Breast epithelium (tissue), 4 donors: ENCODE results near the gene EFR3B. TPM values are rescaled to one million over a fixed set of nuclear protein-coding genes. Genes with fewer than 3 reads are reported as not detected.
"Not testable (repeated sequence)": the region's sequence is repeated elsewhere in the genome, so short reads cannot be mapped to it uniquely, and the experiment has no call there.

ENCODE experiments used
- DNase-seq, 2 donors: peaks; one replicate each; pipeline ENCODE4 v3.0.0-alpha.2; 2019; ENCODE audit warnings: low spot score in 2 of 2
- H3K27ac ChIP-seq, 2 donors: fragments of 200-600 bp; sonication (generic) in 1 of 2; one replicate each; pipeline ENCODE4 v1.5.1; 2016 to 2019; ENCODE audit warnings: mild to moderate bottlenecking in 1 of 2
- H3K27me3 ChIP-seq, 2 donors: fragments of 200-600 bp; sonication (generic) in 1 of 2; one replicate each; pipeline versions ENCODE4 v1.5.1 to v1.6.0; 2017 to 2019; ENCODE audit warnings: control low read depth in 1 of 2, mild to moderate bottlenecking in 1 of 2
- H3K36me3 ChIP-seq: fragments of 200-600 bp; one replicate; pipeline ENCODE4 v1.5.1; 2019
- H3K4me1 ChIP-seq, 2 donors: fragments of 200-600 bp; sonication (generic); one replicate each; pipeline ENCODE4 v1.5.1; 2016 to 2019; ENCODE audit warnings: control low read depth in 1 of 2
- H3K4me3 ChIP-seq, 3 donors: fragments of 200-600 bp; sonication (generic); 1 replicate in 2 of 3; 2 replicates in 1 of 3; pipeline ENCODE4 v1.5.1; 2016 to 2019; ENCODE audit warnings: mild to moderate bottlenecking in 3 of 3, moderate library complexity in 2 of 3
- H3K9me3 ChIP-seq, 2 donors: fragments of 200-600 bp; sonication (generic) in 1 of 2; one replicate each; pipeline ENCODE4 v1.5.1; 2016 to 2019; ENCODE audit warnings: control low read depth in 1 of 2
- CTCF ChIP-seq, 3 donors: fragments of 450-650 bp; IDR thresholded peaks; one replicate each; pipeline ENCODE4 v1.5.1; 2016 to 2017; ENCODE audit warnings: antibody characterized with exemption in 3 of 3, mild to moderate bottlenecking in 3 of 3, moderate library complexity in 3 of 3
- POLR2A ChIP-seq: fragments of 450-650 bp; IDR thresholded peaks from one replicate; pipeline ENCODE4 v1.6.1; 2016; ENCODE audit warnings: antibody characterized with exemption, mild to moderate bottlenecking, moderate library complexity
- POLR2AphosphoS5 ChIP-seq, 3 donors: sonication (generic); formaldehyde crosslinking; IDR thresholded peaks; one replicate each; pipeline ENCODE4 v1.6.1; 2017; ENCODE audit warnings: antibody characterized with exemption in 3 of 3
- intact Hi-C: fragments of 100-400 bp; cut with DNase I; formaldehyde crosslinking; loops from one replicate; pipeline ENCODE4 v1.15.1; 2023; ENCODE audit warnings: low total_unique reads
- total RNA-seq, 3 donors: library from RNA; depleted of rRNA; stranded (reverse); fragments of >200 nt; gene quantifications; one replicate each; pipeline ENCODE4 v1.1.0, GENCODE V29; 2016

EFR3B gene
- under 1 TPM; 0.16 to 0.98 (median 0.73) TPM for total RNA-seq

GRCh38 chr2:25041928-25042320 lies at the start of gene EFR3B:
EFR3B (plus strand) TSS chr2:25042076; CDS start chr2:25042313, 237 bp downstream.
- peak within 1 kb of the TSS; percentile 40 to 53 for H3K27ac ChIP-seq
- H3K27me3 ChIP-seq, result no peaks in the 10 kb centered on the region
- H3K9me3 ChIP-seq, result no peaks in the 10 kb centered on the region
- TF ChIP-seq CTCF (IDR thresholded peaks at IDR 0.05) (no peak), POLR2A (no peak), POLR2AphosphoS5 (IDR thresholded peaks at IDR 0.05) (no peak)
- H3K4me3 ChIP-seq, result peak within 1 kb of the TSS; percentile 59 to 74 (median 68)
- H3K4me1 ChIP-seq, result peaks cover 0 to 5% of the 10 kb centered on the region in 2 donors
- peak; percentile 92 to 93 for DNase-seq
- intact Hi-C loops, result no loop called here
- H3K36me3 ChIP-seq, result no peaks in the 10 kb centered on the region

- H3K4me1 ChIP-seq, result no peaks in the 10 kb centered on the region
- intact Hi-C loops, result no loop called here
- no peak for DNase-seq
- H3K27ac ChIP-seq, result no peak overlapping the region
- no peak overlapping the region for H3K4me3 ChIP-seq
- TF ChIP-seq POLR2AphosphoS5 (IDR thresholded peaks at IDR 0.05) (no peak), POLR2A (no peak), CTCF (IDR thresholded peaks at IDR 0.05) (no peak)
- H3K27me3 ChIP-seq, result no peaks in the 10 kb centered on the region
- no peaks in the 10 kb centered on the region for H3K36me3 ChIP-seq
- no peaks in the 10 kb centered on the region for H3K9me3 ChIP-seq
Measured at GRCh38 chr2:24993406-24994145, 48.3 kb upstream of the EFR3B start.

GRCh38 chr2:24994146-24994724 lies 47.6 kb upstream of the EFR3B start:
- no peak for DNase-seq
- TF ChIP-seq POLR2A, result no peak
- no peak for TF ChIP-seq POLR2AphosphoS5 (IDR thresholded peaks at IDR 0.05)
- no peak for TF ChIP-seq CTCF (IDR thresholded peaks at IDR 0.05)
- Histone ChIP-seq H3K4me3 (no peak overlapping the region), H3K27me3 (no peaks in the 10 kb centered on the region), H3K36me3 (no peaks in the 10 kb centered on the region), H3K27ac (no peak overlapping the region), H3K4me1 (no peaks in the 10 kb centered on the region), H3K9me3 (no peaks in the 10 kb centered on the region)
- intact Hi-C loops, result no loop called here

GRCh38 chr2:24999097-24999496 lies 42.8 kb upstream of the EFR3B start:
- not testable (repeated sequence) for H3K27ac ChIP-seq

GRCh38 chr2:25000036-25000435 lies 41.8 kb upstream of the EFR3B start:
- Histone ChIP-seq H3K36me3 (no peaks in the 10 kb centered on the region), H3K4me1 (no peaks in the 10 kb centered on the region), H3K4me3 (no peak overlapping the region), H3K9me3 (no peaks in the 10 kb centered on the region), H3K27ac (no peak overlapping the region), H3K27me3 (no peaks in the 10 kb centered on the region)
- TF ChIP-seq POLR2AphosphoS5 (IDR thresholded peaks at IDR 0.05) (no peak), POLR2A (no peak), CTCF (IDR thresholded peaks at IDR 0.05) (no peak)
- intact Hi-C loops, result no loop called here
- no peak for DNase-seq

More at GRCh38 chr2:24999097-24999496, 42.8 kb upstream of the EFR3B start:
- H3K27me3 ChIP-seq, H3K36me3 ChIP-seq, H3K4me1 ChIP-seq, DNase-seq, H3K9me3 ChIP-seq, H3K4me3 ChIP-seq, intact Hi-C loops: not testable (repeated sequence)
